Activated T-helper 2 cell treated with anti-CD3 and anti-CD28 coated beads, Interferon-gamma antibody, Interleukin-2, Interleukin-4, amounts not matched to agents 10 μg/mL and 5 μg/mL and 100 μg/mL, durations not matched to agents 14 hours and 24 hours and 36 hours (primary cell): ENCODE data around the gene PSMA5. TPM values are rescaled to one million over a fixed set of nuclear protein-coding genes. Genes with fewer than 3 reads are reported as not detected.

Experiments used
- DNase-seq: peaks from one replicate; pipeline ENCODE4 v3.0.0; 2021; ENCODE audit warnings: low spot score
- H3K27ac Mint-ChIP-seq: one replicate; pipeline ENCODE4 v1.8.0; 2021; ENCODE audit warnings: mixed read lengths
- H3K27me3 Mint-ChIP-seq: one replicate; pipeline ENCODE4 v1.8.0; 2021; ENCODE audit warnings: low read depth, mixed read lengths
- H3K36me3 Mint-ChIP-seq: one replicate; pipeline ENCODE4 v1.8.0; 2021; ENCODE audit warnings: low read depth, mixed read lengths
- H3K4me1 Mint-ChIP-seq: one replicate; pipeline ENCODE4 v1.8.0; 2021; ENCODE audit warnings: low read depth, mixed read lengths
- H3K4me3 Mint-ChIP-seq: one replicate; pipeline ENCODE4 v1.8.0; 2021; ENCODE audit warnings: low read depth, mild to moderate bottlenecking, moderate library complexity, mixed read lengths
- H3K9me3 Mint-ChIP-seq: one replicate; pipeline ENCODE4 v1.8.0; 2021; ENCODE audit warnings: mixed read lengths
- intact Hi-C: fragments of 100-400 bp; cut with micrococcal nuclease; formaldehyde crosslinking; loops from one replicate; pipeline ENCODE4 v1.15.1; 2023
- total RNA-seq: library from RNA; stranded (reverse); gene quantifications from 2 replicates; pipeline ENCODE4 v1.2.3, GENCODE V29; 2022

PSMA5 gene
- total RNA-seq, 1 donor from 2014 or later = 281 TPM

GRCh38 chr1:109423498-109423897 lies 2.8 kb downstream of the PSMA5 start:
- intact Hi-C loops = no loop called here
- Mint-ChIP-seq H3K4me1 (peaks cover 28% of the 10 kb centered on the region), H3K36me3 (peaks cover 58% of the 10 kb centered on the region), H3K4me3 (peak overlapping the region; percentile 6), H3K9me3 (no peaks in the 10 kb centered on the region), H3K27ac (peak overlapping the region; percentile 12), H3K27me3 (no peaks in the 10 kb centered on the region)
- no peak for DNase-seq

- Mint-ChIP-seq H3K4me1 (peaks cover 17% of the 10 kb centered on the region), H3K9me3 (no peaks in the 10 kb centered on the region), H3K4me3 (no peak overlapping the region), H3K36me3 (peaks cover 87% of the 10 kb centered on the region), H3K27ac (no peak overlapping the region), H3K27me3 (no peaks in the 10 kb centered on the region)
- no peak for DNase-seq
- intact Hi-C loops = no loop called here
These were observed 13.7 kb downstream of the PSMA5 start for GRCh38 chr1:109412551-109412950.

GRCh38 chr1:109404838-109405237 lies 21.4 kb downstream of the PSMA5 start:
- Mint-ChIP-seq H3K4me3 (no peak overlapping the region), H3K4me1 (peaks cover 16% of the 10 kb centered on the region), H3K36me3 (peaks cover 77% of the 10 kb centered on the region), H3K27ac (peak overlapping the region; percentile 56), H3K27me3 (no peaks in the 10 kb centered on the region), H3K9me3 (no peaks in the 10 kb centered on the region)
- DNase-seq = no peak
- intact Hi-C loops = no loop called here

GRCh38 chr1:109402025-109402424 lies 24.2 kb downstream of the PSMA5 start:
- Mint-ChIP-seq H3K4me3 (no peak overlapping the region), H3K27ac (no peak overlapping the region), H3K27me3 (peaks cover 13% of the 10 kb centered on the region), H3K4me1 (peaks cover 17% of the 10 kb centered on the region), H3K9me3 (no peaks in the 10 kb centered on the region), H3K36me3 (peaks cover 50% of the 10 kb centered on the region)
- DNase-seq = no peak
- intact Hi-C loops = no loop called here

- peaks cover 32% of the 10 kb centered on the region for H3K27me3 Mint-ChIP-seq
- H3K4me3 Mint-ChIP-seq = no peak overlapping the region
- no peak for DNase-seq
- H3K27ac Mint-ChIP-seq = no peak overlapping the region
- intact Hi-C loops = no loop called here
- H3K36me3 Mint-ChIP-seq = peaks cover 33% of the 10 kb centered on the region
- H3K4me1 Mint-ChIP-seq = peaks cover 14% of the 10 kb centered on the region
- H3K9me3 Mint-ChIP-seq = no peaks in the 10 kb centered on the region
These were observed 26.1 kb downstream of the PSMA5 start for GRCh38 chr1:109400035-109400655.

- H3K27me3 Mint-ChIP-seq = peaks cover 39% of the 10 kb centered on the region
- H3K4me3 Mint-ChIP-seq = no peak overlapping the region
- intact Hi-C loops = loop anchor here (1.0 to 5.0 kb wide), 4 partner anchors 27 to 187 kb away; partner anchors contain the start of genes PSMA5 and SARS1
- DNase-seq = no peak
- no peak overlapping the region for H3K27ac Mint-ChIP-seq
- peaks cover 10% of the 10 kb centered on the region for H3K4me1 Mint-ChIP-seq
- no peaks in the 10 kb centered on the region for H3K9me3 Mint-ChIP-seq
- peaks cover 26% of the 10 kb centered on the region for H3K36me3 Mint-ChIP-seq
These were observed 26.8 kb downstream of the PSMA5 start for GRCh38 chr1:109399326-109399957.

- H3K4me3 Mint-ChIP-seq = peak overlapping the region; percentile 74
- intact Hi-C loops = loop anchor here (1.0 to 5.0 kb wide), 4 partner anchors 28 to 186 kb away; partner anchors contain the start of genes PSMA5 and SARS1
- no peaks in the 10 kb centered on the region for H3K9me3 Mint-ChIP-seq
- H3K4me1 Mint-ChIP-seq = peaks cover 10% of the 10 kb centered on the region
- peaks cover 20% of the 10 kb centered on the region for H3K36me3 Mint-ChIP-seq
- peaks cover 39% of the 10 kb centered on the region for H3K27me3 Mint-ChIP-seq
- H3K27ac Mint-ChIP-seq = no peak overlapping the region
- DNase-seq = no peak
These were observed 27.7 kb downstream of the PSMA5 start for GRCh38 chr1:109398343-109399225.

- H3K27me3 Mint-ChIP-seq = peaks cover 40% of the 10 kb centered on the region
- peak within 1 kb of the TSS; percentile 80 for H3K4me3 Mint-ChIP-seq
- intact Hi-C loops = loop anchor here (2.0 to 5.0 kb wide), 2 partner anchors 29 to 185 kb away; partner anchors contain the start of genes PSMA5 and SARS1
- DNase-seq = peak; percentile 44
- H3K27ac Mint-ChIP-seq = no peak within 1 kb of the TSS
- H3K9me3 Mint-ChIP-seq = no peaks in the 10 kb centered on the region
- peaks cover 15% of the 10 kb centered on the region for H3K4me1 Mint-ChIP-seq
- H3K36me3 Mint-ChIP-seq = peaks cover 15% of the 10 kb centered on the region
These were observed 28.5 kb downstream of the PSMA5 start, which contains the start of gene SORT1 for GRCh38 chr1:109397581-109398342. Gene SORT1, minus strand, starts transcription at chr1:109397918. Its CDS starts 26 bp downstream, at chr1:109397892.

- H3K9me3 Mint-ChIP-seq = no peaks in the 10 kb centered on the region
- H3K4me1 Mint-ChIP-seq = peaks cover 23% of the 10 kb centered on the region
- DNase-seq = no peak
- H3K27me3 Mint-ChIP-seq = peaks cover 43% of the 10 kb centered on the region
- H3K36me3 Mint-ChIP-seq = peaks cover 10% of the 10 kb centered on the region
- H3K4me3 Mint-ChIP-seq = peak overlapping the region; percentile 80
- intact Hi-C loops = loop anchor here (5.0 kb wide), 1 partner anchor 185 kb away; the partner anchor contains the start of gene SARS1
- H3K27ac Mint-ChIP-seq = no peak overlapping the region
These were observed 29.2 kb downstream of the PSMA5 start for GRCh38 chr1:109396871-109397580.

GRCh38 chr1:109396513-109396839 lies 29.8 kb downstream of the PSMA5 start:
- H3K27me3 Mint-ChIP-seq = peaks cover 45% of the 10 kb centered on the region
- H3K4me3 Mint-ChIP-seq = peak overlapping the region; percentile 58
- no peaks in the 10 kb centered on the region for H3K9me3 Mint-ChIP-seq
- no peak for DNase-seq
- intact Hi-C loops = loop anchor here (5.0 kb wide), 1 partner anchor 184 kb away; the partner anchor contains the start of gene SARS1
- peaks cover 8% of the 10 kb centered on the region for H3K36me3 Mint-ChIP-seq
- no peak overlapping the region for H3K27ac Mint-ChIP-seq
- peaks cover 27% of the 10 kb centered on the region for H3K4me1 Mint-ChIP-seq

GRCh38 chr1:109395602-109396512 lies 30.4 kb downstream of the PSMA5 start:
- H3K27me3 Mint-ChIP-seq = peaks cover 45% of the 10 kb centered on the region
- no peaks in the 10 kb centered on the region for H3K9me3 Mint-ChIP-seq
- peaks cover 2% of the 10 kb centered on the region for H3K36me3 Mint-ChIP-seq
- peaks cover 29% of the 10 kb centered on the region for H3K4me1 Mint-ChIP-seq
- no peak overlapping the region for H3K27ac Mint-ChIP-seq
- no peak for DNase-seq
- intact Hi-C loops = loop anchor here (5.0 kb wide), 1 partner anchor 184 kb away; the partner anchor contains the start of gene SARS1
- H3K4me3 Mint-ChIP-seq = peak overlapping the region; percentile 58
